RPMI7951 (cell line): ENCODE results near the gene PSMC3IP. TPM values are rescaled to one million over a fixed set of nuclear protein-coding genes. Genes with fewer than 3 reads are reported as not detected.
A peak's percentile ranks its signal among the peaks of the same experiment; 100 is the strongest.
"Not testable (repeated sequence)": the region's sequence is repeated elsewhere in the genome, so short reads cannot be mapped to it uniquely, and the experiment has no call there.

Experiments used
- DNase-seq: peaks from one replicate; pipeline ENCODE4 v3.0.0-alpha.2; 2012; ENCODE audit warnings: low read depth
- total RNA-seq: library from RNA; depleted of rRNA; stranded (reverse); fragments of >200 nt; shearing (Covaris generic); gene quantifications from 2 replicates; pipeline ENCODE4 v1.2.3, GENCODE V29; 2014; rRNA removed

Gene PSMC3IP
- 18.7 and 25.0 TPM in 2 replicates for total RNA-seq

GRCh38 chr17:42577532-42578281 lies at the start of gene PSMC3IP:
Gene PSMC3IP (minus strand): TSS chr17:42577729. CDS start chr17:42577686, 43 bp downstream.
- DNase-seq: peak; percentile 92

GRCh38 chr17:42623732-42624596 lies 46.4 kb upstream of the PSMC3IP start:
- peak; percentile 58 for DNase-seq

- DNase-seq: no peak
These were observed 45.7 kb upstream of the PSMC3IP start for GRCh38 chr17:42623271-42623670.

GRCh38 chr17:42621987-42622386 lies 44.5 kb upstream of the PSMC3IP start:
- DNase-seq: not testable (repeated sequence)

- peak; percentile 61 for DNase-seq
These were observed 41.1 kb upstream of the PSMC3IP start for GRCh38 chr17:42618442-42619150.

- DNase-seq: no peak
These were observed 40.5 kb upstream of the PSMC3IP start for GRCh38 chr17:42617956-42618431.

- no peak for DNase-seq
These were observed 36.3 kb upstream of the PSMC3IP start for GRCh38 chr17:42613699-42614295.

GRCh38 chr17:42612013-42612412 lies 34.5 kb upstream of the PSMC3IP start:
- no peak for DNase-seq

- peak; percentile 51 for DNase-seq
These were observed 32.6 kb upstream of the PSMC3IP start for GRCh38 chr17:42609814-42610801.

GRCh38 chr17:42609182-42609813 lies 31.8 kb upstream of the PSMC3IP start, which contains the start of the genes RETREG3 and TUBG1:
Gene RETREG3 (minus strand): TSS chr17:42609374. CDS start chr17:42609324, 50 bp downstream.
Gene TUBG1 (plus strand): TSS chr17:42609683. CDS start chr17:42609738, 55 bp downstream.
- peak; percentile 98 for DNase-seq

- no peak for DNase-seq
These were observed 31.0 kb upstream of the PSMC3IP start for GRCh38 chr17:42608305-42609181.

GRCh38 chr17:42607769-42608168 lies 30.2 kb upstream of the PSMC3IP start:
- no peak for DNase-seq

- no peak for DNase-seq
These were observed 25.8 kb upstream of the PSMC3IP start for GRCh38 chr17:42603318-42603717.

- DNase-seq: no peak
These were observed 21.4 kb upstream of the PSMC3IP start for GRCh38 chr17:42598905-42599304.

- DNase-seq: no peak
These were observed 18.9 kb upstream of the PSMC3IP start for GRCh38 chr17:42596386-42596785.

GRCh38 chr17:42591411-42591810 lies 13.9 kb upstream of the PSMC3IP start:
- DNase-seq: no peak

- no peak for DNase-seq
These were observed 13.4 kb upstream of the PSMC3IP start for GRCh38 chr17:42590886-42591285.

- DNase-seq: no peak
These were observed 9.1 kb upstream of the PSMC3IP start for GRCh38 chr17:42586514-42587230.
